Activated T-helper 2 cell treated with anti-CD3 and anti-CD28 coated beads, Interferon-gamma antibody, Interleukin-2, Interleukin-4, amounts not matched to agents 10 μg/mL and 5 μg/mL and 100 μg/mL, durations not matched to agents 14 hours and 24 hours and 36 hours (primary cell): ENCODE measurements around the gene CD151. TPM values are rescaled to one million over a fixed set of nuclear protein-coding genes. Genes with fewer than 3 reads are reported as not detected.

Source experiments
- DNase-seq: peaks from one replicate; pipeline ENCODE4 v3.0.0; 2021; ENCODE audit warnings: low spot score
- H3K27ac Mint-ChIP-seq: one replicate; pipeline ENCODE4 v1.8.0; 2021; ENCODE audit warnings: mixed read lengths
- H3K27me3 Mint-ChIP-seq: one replicate; pipeline ENCODE4 v1.8.0; 2021; ENCODE audit warnings: low read depth, mixed read lengths
- H3K36me3 Mint-ChIP-seq: one replicate; pipeline ENCODE4 v1.8.0; 2021; ENCODE audit warnings: low read depth, mixed read lengths
- H3K4me1 Mint-ChIP-seq: one replicate; pipeline ENCODE4 v1.8.0; 2021; ENCODE audit warnings: low read depth, mixed read lengths
- H3K4me3 Mint-ChIP-seq: one replicate; pipeline ENCODE4 v1.8.0; 2021; ENCODE audit warnings: low read depth, mild to moderate bottlenecking, moderate library complexity, mixed read lengths
- H3K9me3 Mint-ChIP-seq: one replicate; pipeline ENCODE4 v1.8.0; 2021; ENCODE audit warnings: mixed read lengths
- intact Hi-C: fragments of 100-400 bp; cut with micrococcal nuclease; formaldehyde crosslinking; loops from one replicate; pipeline ENCODE4 v1.15.1; 2023
- total RNA-seq: library from RNA; stranded (reverse); gene quantifications from 2 replicates; pipeline ENCODE4 v1.2.3, GENCODE V29; 2022

The CD151 gene
- total RNA-seq, result 95.7 and 106 TPM in 2 replicates

- H3K36me3 Mint-ChIP-seq, result peaks cover 4% of the 10 kb centered on the region
- intact Hi-C loops, result loop anchor here (1.0 kb wide), 1 partner anchor 10 kb away; the partner anchor contains the start of genes POLR2L and TSPAN4
- DNase-seq, result no peak
- H3K4me1 Mint-ChIP-seq, result peaks cover 13% of the 10 kb centered on the region
- peaks cover 30% of the 10 kb centered on the region for H3K27me3 Mint-ChIP-seq
- no peaks in the 10 kb centered on the region for H3K9me3 Mint-ChIP-seq
- H3K27ac Mint-ChIP-seq, result no peak within 1 kb of the TSS
- peak within 1 kb of the TSS; percentile 68 for H3K4me3 Mint-ChIP-seq
Measured at GRCh38 chr11:832529-833113, at the start of gene CD151. TSS of gene CD151 (plus strand) at chr11:832952. CDS start at chr11:836070, 3,118 bp downstream.

- H3K27me3 Mint-ChIP-seq, result no peaks in the 10 kb centered on the region
- no peak for DNase-seq
- peaks cover 21% of the 10 kb centered on the region for H3K36me3 Mint-ChIP-seq
- no peak overlapping the region for H3K27ac Mint-ChIP-seq
- no peak overlapping the region for H3K4me3 Mint-ChIP-seq
- peaks cover 9% of the 10 kb centered on the region for H3K4me1 Mint-ChIP-seq
- no peaks in the 10 kb centered on the region for H3K9me3 Mint-ChIP-seq
- intact Hi-C loops, result no loop called here
Measured at GRCh38 chr11:783581-784015, 49.2 kb upstream of the CD151 start.

- H3K4me1 Mint-ChIP-seq, result no peaks in the 10 kb centered on the region
- H3K4me3 Mint-ChIP-seq, result no peak overlapping the region
- no peak overlapping the region for H3K27ac Mint-ChIP-seq
- no peaks in the 10 kb centered on the region for H3K9me3 Mint-ChIP-seq
- intact Hi-C loops, result no loop called here
- H3K36me3 Mint-ChIP-seq, result peaks cover 10% of the 10 kb centered on the region
- DNase-seq, result no peak
- H3K27me3 Mint-ChIP-seq, result no peaks in the 10 kb centered on the region
Measured at GRCh38 chr11:786235-787083, 46.3 kb upstream of the CD151 start.

GRCh38 chr11:787084-787675 lies 45.6 kb upstream of the CD151 start:
- DNase-seq, result no peak
- Mint-ChIP-seq H3K27me3 (no peaks in the 10 kb centered on the region), H3K27ac (no peak overlapping the region), H3K4me3 (no peak overlapping the region), H3K4me1 (no peaks in the 10 kb centered on the region), H3K9me3 (no peaks in the 10 kb centered on the region), H3K36me3 (peaks cover 12% of the 10 kb centered on the region)
- intact Hi-C loops, result no loop called here

- no peaks in the 10 kb centered on the region for H3K27me3 Mint-ChIP-seq
- DNase-seq, result no peak
- intact Hi-C loops, result no loop called here
Measured at GRCh38 chr11:788009-788640, 44.6 kb upstream of the CD151 start.

GRCh38 chr11:788953-789940 lies 43.5 kb upstream of the CD151 start:
- Mint-ChIP-seq H3K27ac (no peak overlapping the region), H3K9me3 (no peaks in the 10 kb centered on the region), H3K27me3 (no peaks in the 10 kb centered on the region), H3K36me3 (peaks cover 14% of the 10 kb centered on the region), H3K4me3 (peak overlapping the region; percentile 49), H3K4me1 (no peaks in the 10 kb centered on the region)
- no peak for DNase-seq
- intact Hi-C loops, result no loop called here

More at GRCh38 chr11:788009-788640, 44.6 kb upstream of the CD151 start:
- Mint-ChIP-seq H3K9me3 (no peaks in the 10 kb centered on the region), H3K4me1 (no peaks in the 10 kb centered on the region), H3K36me3 (peaks cover 15% of the 10 kb centered on the region), H3K27ac (no peak overlapping the region), H3K4me3 (no peak overlapping the region)

- intact Hi-C loops, result no loop called here
- H3K36me3 Mint-ChIP-seq, result peaks cover 14% of the 10 kb centered on the region
- H3K4me1 Mint-ChIP-seq, result peaks cover 1% of the 10 kb centered on the region
- no peak within 1 kb of the TSS for H3K27ac Mint-ChIP-seq
- DNase-seq, result peak; percentile 38
- H3K4me3 Mint-ChIP-seq, result peak within 1 kb of the TSS; percentile 49
- H3K27me3 Mint-ChIP-seq, result no peaks in the 10 kb centered on the region
- no peaks in the 10 kb centered on the region for H3K9me3 Mint-ChIP-seq
Measured at GRCh38 chr11:789943-790342, 42.8 kb upstream of the CD151 start, which contains the start of gene CEND1. TSS of gene CEND1 (minus strand) at chr11:790090. CDS start at chr11:788576, 1,514 bp downstream.

GRCh38 chr11:790721-791564 lies 41.8 kb upstream of the CD151 start:
- Mint-ChIP-seq H3K27ac (no peak overlapping the region), H3K27me3 (no peaks in the 10 kb centered on the region)

GRCh38 chr11:791658-792534 lies 40.9 kb upstream of the CD151 start:
- intact Hi-C loops, result no loop called here
- H3K27me3 Mint-ChIP-seq, result no peaks in the 10 kb centered on the region
- peaks cover 5% of the 10 kb centered on the region for H3K4me1 Mint-ChIP-seq
- DNase-seq, result no peak
- H3K9me3 Mint-ChIP-seq, result no peaks in the 10 kb centered on the region
- no peak overlapping the region for H3K27ac Mint-ChIP-seq
- H3K4me3 Mint-ChIP-seq, result no peak overlapping the region
- H3K36me3 Mint-ChIP-seq, result peaks cover 14% of the 10 kb centered on the region

More at GRCh38 chr11:790721-791564, 41.8 kb upstream of the CD151 start:
- H3K4me1 Mint-ChIP-seq, result peaks cover 1% of the 10 kb centered on the region
- H3K4me3 Mint-ChIP-seq, result no peak overlapping the region
- intact Hi-C loops, result no loop called here
- H3K36me3 Mint-ChIP-seq, result peaks cover 14% of the 10 kb centered on the region
- no peak for DNase-seq
- no peaks in the 10 kb centered on the region for H3K9me3 Mint-ChIP-seq

GRCh38 chr11:792535-792821 lies 40.3 kb upstream of the CD151 start:
- intact Hi-C loops, result no loop called here
- H3K27ac Mint-ChIP-seq, result no peak overlapping the region

GRCh38 chr11:792873-793272 lies 39.9 kb upstream of the CD151 start:
- H3K4me3 Mint-ChIP-seq, result no peak overlapping the region
- intact Hi-C loops, result no loop called here
- peaks cover 14% of the 10 kb centered on the region for H3K36me3 Mint-ChIP-seq
- no peak for DNase-seq
- no peaks in the 10 kb centered on the region for H3K9me3 Mint-ChIP-seq
- H3K27me3 Mint-ChIP-seq, result no peaks in the 10 kb centered on the region
- H3K27ac Mint-ChIP-seq, result no peak overlapping the region
- H3K4me1 Mint-ChIP-seq, result peaks cover 7% of the 10 kb centered on the region

More at GRCh38 chr11:792535-792821, 40.3 kb upstream of the CD151 start:
- H3K27me3 Mint-ChIP-seq, result no peaks in the 10 kb centered on the region
- no peaks in the 10 kb centered on the region for H3K9me3 Mint-ChIP-seq
- peaks cover 14% of the 10 kb centered on the region for H3K36me3 Mint-ChIP-seq
- H3K4me3 Mint-ChIP-seq, result no peak overlapping the region
- peaks cover 7% of the 10 kb centered on the region for H3K4me1 Mint-ChIP-seq
- no peak for DNase-seq
